Spinal cord (tissue), 10 donors: ENCODE results near the gene UST. TPM values are rescaled to one million over a fixed set of nuclear protein-coding genes. Genes with fewer than 3 reads are reported as not detected.
"Not testable (repeated sequence)": the region's sequence is repeated elsewhere in the genome, so short reads cannot be mapped to it uniquely, and the experiment has no call there.

ENCODE experiments used
- DNase-seq, 6 donors: peaks; one replicate each; pipeline versions ENCODE4 v3.0.0 to v3.0.0-alpha.2; 2013 to 2015; ENCODE audit warnings: low spot score in 6 of 6, low read depth in 4 of 6
- H3K27ac ChIP-seq: one replicate; pipeline ENCODE4 v1.5.1; 2013; ENCODE audit warnings: low read depth, low read length, control low read depth
- H3K27me3 ChIP-seq: one replicate; pipeline ENCODE4 v1.6.1; 2013; ENCODE audit warnings: low read length; ENCODE audit not compliant: control insufficient read depth, insufficient read depth
- H3K36me3 ChIP-seq: one replicate; pipeline ENCODE4 v1.6.1; 2013; ENCODE audit warnings: low read length; ENCODE audit not compliant: control insufficient read depth, insufficient read depth
- H3K4me1 ChIP-seq: one replicate; pipeline ENCODE4 v1.6.1; 2013; ENCODE audit warnings: low read length; ENCODE audit not compliant: control insufficient read depth, insufficient read depth
- H3K4me3 ChIP-seq: one replicate; pipeline ENCODE4 v1.5.1; 2013; ENCODE audit warnings: low read depth, low read length, control low read depth
- H3K9me3 ChIP-seq: one replicate; pipeline ENCODE4 v1.6.1; 2013; ENCODE audit warnings: low read length; ENCODE audit not compliant: control insufficient read depth, insufficient read depth
- WGBS: methylation state at CpG from one replicate; pipeline ENCODE4 v1.1.5; 2013; ENCODE audit warnings: missing lambda C conversion rate; ENCODE audit not compliant: insufficient coverage; 5-methylcytosine and 5-hydroxymethylcytosine counted together
- polyA plus RNA-seq, 2 donors: library from polyadenylated mRNA; unstranded; fragments of 120-200 nt; gene quantifications; one replicate each; pipeline ENCODE4 v1.2.1, GENCODE V29; 2013; ENCODE audit not compliant: insufficient read length in 2 of 2
- total RNA-seq, 2 donors: library from RNA; depleted of rRNA in 1 of 2; stranded (reverse); fragments of 120-200 nt in 1 of 2; fragments of >200 nt in 1 of 2; gene quantifications; one replicate each; pipeline versions ENCODE4 v1.2.3 to v1.2.4, GENCODE V29; 2013 to 2014
- donor health status: healthy.

Gene UST
- total and polyA plus RNA-seq, 4 donors, result 21.5 to 28.9 (median 23.5) TPM

DNA sequence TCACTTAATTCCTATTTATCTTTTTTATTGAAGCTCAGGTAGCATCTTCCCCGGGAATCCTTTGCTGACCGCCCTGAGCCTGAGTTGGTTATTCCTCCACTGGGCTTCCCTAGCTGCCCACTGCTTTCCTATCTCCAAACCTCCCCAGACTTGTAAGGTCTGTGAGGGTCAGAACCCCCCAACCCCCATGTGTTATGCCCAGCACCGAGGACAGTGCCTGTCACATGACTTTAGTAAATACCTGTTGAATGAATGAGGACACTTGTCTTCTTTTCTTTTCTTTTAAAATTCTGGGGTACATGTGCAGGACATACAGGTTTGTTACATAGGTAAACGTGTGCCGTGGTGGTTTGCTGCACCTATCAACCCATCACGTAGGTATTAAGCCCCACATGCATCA lies 105.9 kb downstream of the UST start:
- Histone ChIP-seq H3K27me3 (no peaks in the 10 kb centered on the region), H3K36me3 (no peaks in the 10 kb centered on the region), H3K9me3 (no peaks in the 10 kb centered on the region), H3K4me1 (peaks cover 11% of the 10 kb centered on the region), H3K27ac (no peak overlapping the region), H3K4me3 (no peak overlapping the region)
- 100% methylated on average over 2 of the region's 6 CpGs for WGBS
- no peak for DNase-seq

GRCh38 chr6:148853113-148853512 lies 106.3 kb downstream of the UST start:
- H3K4me3 ChIP-seq, result not testable (repeated sequence)

DNA sequence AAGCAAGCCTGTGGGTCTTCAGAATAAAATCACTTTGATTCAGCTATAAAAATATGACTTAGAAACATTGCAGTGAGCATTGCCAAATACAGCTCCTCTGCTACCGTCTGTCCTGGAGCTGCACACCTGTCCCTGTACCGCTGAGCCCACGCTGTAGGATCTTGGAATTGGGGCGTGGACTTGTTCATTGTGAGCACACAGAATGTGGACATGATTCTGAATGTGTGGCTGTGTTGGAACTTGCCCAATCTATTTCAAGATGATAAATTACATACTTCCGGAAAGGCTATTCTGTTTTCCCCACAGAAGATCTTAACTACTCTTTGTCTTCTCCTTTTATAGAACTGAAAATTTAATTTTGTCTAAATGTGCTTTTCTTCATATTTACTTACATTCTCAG lies 107.3 kb downstream of the UST start:
- Histone ChIP-seq H3K4me3 (no peak overlapping the region), H3K9me3 (no peaks in the 10 kb centered on the region), H3K36me3 (no peaks in the 10 kb centered on the region), H3K27me3 (no peaks in the 10 kb centered on the region), H3K4me1 (peaks cover 11% of the 10 kb centered on the region), H3K27ac (no peak overlapping the region)
- peak in 1 of 6 donors; percentile 53 for DNase-seq
- WGBS, result 60% methylated on average over 1 of the region's 5 CpGs

More at GRCh38 chr6:148853113-148853512, 106.3 kb downstream of the UST start:
- H3K4me1 ChIP-seq, result peaks cover 11% of the 10 kb centered on the region
- H3K36me3 ChIP-seq, H3K9me3 ChIP-seq, H3K27me3 ChIP-seq, H3K27ac ChIP-seq, DNase-seq: not testable (repeated sequence)
- WGBS, result no CpG with 5 or more reads among the region's 3 CpGs

DNA sequence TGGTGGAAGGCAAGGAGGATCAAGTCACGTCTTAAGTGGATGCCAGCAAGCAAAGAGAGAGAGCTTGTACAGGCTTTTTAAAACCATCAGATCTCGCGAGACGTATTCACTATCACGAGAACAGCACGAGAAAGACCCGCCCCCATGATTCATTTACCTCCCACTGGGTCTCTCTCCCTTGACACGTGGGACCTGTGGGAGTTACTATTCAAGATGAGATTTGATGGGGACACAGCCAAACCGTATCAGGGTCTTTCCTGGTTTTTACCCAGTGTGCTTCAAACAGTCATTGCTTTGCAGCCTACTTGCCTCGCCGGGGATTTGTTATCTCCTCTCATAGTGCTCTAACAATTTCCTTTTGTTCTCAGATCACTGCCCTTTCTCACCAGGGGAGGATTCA lies 108.2 kb downstream of the UST start:
- no peak overlapping the region for H3K27ac ChIP-seq
- DNase-seq, result no peak
- peaks cover 11% of the 10 kb centered on the region for H3K4me1 ChIP-seq
- no peaks in the 10 kb centered on the region for H3K36me3 ChIP-seq
- WGBS, result 86% methylated on average over 1 of the region's 11 CpGs
- no peaks in the 10 kb centered on the region for H3K9me3 ChIP-seq
- no peaks in the 10 kb centered on the region for H3K27me3 ChIP-seq
- no peak overlapping the region for H3K4me3 ChIP-seq

- peaks cover 9% of the 10 kb centered on the region for H3K4me1 ChIP-seq
- H3K9me3 ChIP-seq, result no peaks in the 10 kb centered on the region
- DNase-seq, result no peak
- H3K4me3 ChIP-seq, result no peak overlapping the region
- no peak overlapping the region for H3K27ac ChIP-seq
- 80% methylated on average over 1 of the region's 7 CpGs for WGBS
- no peaks in the 10 kb centered on the region for H3K36me3 ChIP-seq
- no peaks in the 10 kb centered on the region for H3K27me3 ChIP-seq
Measured at GRCh38 chr6:148855744-148856143, 108.9 kb downstream of the UST start.

- H3K4me3 ChIP-seq, result no peak overlapping the region
- H3K36me3 ChIP-seq, result no peaks in the 10 kb centered on the region
- H3K9me3 ChIP-seq, result no peaks in the 10 kb centered on the region
- H3K4me1 ChIP-seq, result no peaks in the 10 kb centered on the region
- no peak for DNase-seq
- 63% methylated on average over 1 of the region's 3 CpGs for WGBS
- no peaks in the 10 kb centered on the region for H3K27me3 ChIP-seq
- H3K27ac ChIP-seq, result no peak overlapping the region
Measured at GRCh38 chr6:148857798-148858390, 111.1 kb downstream of the UST start.

DNA sequence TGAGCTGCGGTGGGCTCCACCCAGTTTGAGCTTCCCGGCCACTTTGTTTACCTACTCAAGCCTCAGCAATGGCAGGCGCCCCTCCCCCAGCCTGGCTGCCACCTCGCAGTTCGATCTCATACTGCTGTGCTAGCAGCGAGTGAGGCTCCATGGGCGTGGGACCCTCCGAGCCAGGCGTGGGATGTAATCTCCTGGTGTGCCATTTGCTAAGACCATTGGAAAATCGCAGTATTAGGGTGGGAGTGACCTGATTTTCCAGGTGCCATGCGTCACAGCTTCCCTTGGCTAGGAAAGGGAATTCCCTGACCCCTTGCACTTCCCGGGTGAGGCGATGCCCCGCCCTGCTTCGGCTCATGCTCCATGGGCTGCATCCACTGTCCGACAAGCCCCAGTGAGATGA lies 117.3 kb downstream of the UST start:
- not testable (repeated sequence) for H3K4me3 ChIP-seq, H3K4me1 ChIP-seq, DNase-seq, H3K36me3 ChIP-seq, H3K27me3 ChIP-seq, H3K27ac ChIP-seq, H3K9me3 ChIP-seq
- 83% methylated on average over 15 of the region's 16 CpGs for WGBS

- Histone ChIP-seq H3K4me1 (no peaks in the 10 kb centered on the region), H3K27ac (no peak overlapping the region), H3K27me3 (no peaks in the 10 kb centered on the region), H3K4me3 (no peak overlapping the region), H3K9me3 (no peaks in the 10 kb centered on the region), H3K36me3 (no peaks in the 10 kb centered on the region)
- WGBS, result 94% methylated on average over 5 of the region's 5 CpGs
- no peak for DNase-seq
Measured at GRCh38 chr6:148864941-148865340, 118.1 kb downstream of the UST start.

GRCh38 chr6:148866657-148867268 lies 119.9 kb downstream of the UST start:
- WGBS, result 49% methylated on average over 2 of the region's 5 CpGs
- Histone ChIP-seq H3K27me3 (no peaks in the 10 kb centered on the region), H3K4me3 (no peak overlapping the region), H3K9me3 (no peaks in the 10 kb centered on the region), H3K27ac (no peak overlapping the region), H3K4me1 (no peaks in the 10 kb centered on the region), H3K36me3 (peaks cover 3% of the 10 kb centered on the region)
- peak in 1 of 6 donors; percentile 36 for DNase-seq

DNA sequence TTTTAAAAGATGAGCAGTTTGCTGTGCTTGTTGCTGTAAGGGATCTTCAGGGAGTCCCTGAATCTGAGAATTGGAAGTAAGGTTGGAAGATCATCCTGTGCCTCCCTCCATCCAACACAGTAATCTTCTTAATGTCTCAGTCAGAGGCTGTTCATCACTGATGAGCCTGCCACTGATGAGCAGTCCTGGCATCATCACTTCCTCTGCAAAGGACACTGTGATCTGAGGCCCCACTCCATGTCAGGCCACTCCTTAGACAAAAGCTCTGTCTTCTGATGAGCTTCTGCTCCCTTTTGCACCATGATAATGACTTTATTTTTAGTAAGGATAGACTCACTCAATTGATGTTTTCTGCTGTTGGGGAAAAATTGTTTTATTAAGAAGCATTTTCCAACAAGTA lies 121.0 kb downstream of the UST start:
- Histone ChIP-seq H3K4me3 (no peak overlapping the region), H3K27ac (no peak overlapping the region), H3K27me3 (no peaks in the 10 kb centered on the region), H3K4me1 (no peaks in the 10 kb centered on the region), H3K9me3 (no peaks in the 10 kb centered on the region), H3K36me3 (peaks cover 3% of the 10 kb centered on the region)
- DNase-seq, result no peak
